ENCODE data around the gene HNRNPA2B1.
"Not testable (repeated sequence)": the region's sequence is repeated elsewhere in the genome, so short reads cannot be mapped to it uniquely, and the experiment has no call there.

HNRNPA2B1 gene

DNA sequence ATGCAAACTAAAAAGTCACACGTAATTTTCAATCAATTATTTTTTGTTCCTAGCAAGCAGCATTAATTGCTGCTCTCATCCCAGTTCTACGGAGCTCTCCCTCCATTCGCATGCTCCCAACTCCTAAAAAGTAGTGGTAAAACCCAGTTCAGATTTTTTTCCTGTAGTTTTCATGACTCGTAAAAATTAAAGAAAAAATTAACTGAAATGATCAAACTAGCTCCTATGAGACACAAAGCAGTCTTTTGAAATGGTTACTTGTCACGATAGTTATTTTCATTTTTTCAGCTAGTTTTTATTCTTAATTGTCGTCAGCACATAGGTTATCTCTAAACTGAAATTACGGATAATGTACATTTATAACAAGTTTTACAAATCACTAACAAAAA lies 1.8 kb downstream of the HNRNPA2B1 start:
- Histone ChIP-seq H3K27ac (ENCODE audit: insufficient read depth, low read length, poor library complexity, severe bottlenecking) (peak overlapping the region; percentile 99), H3K4me3 (ENCODE audit: insufficient read depth, low read depth, low read length, poor library complexity, severe bottlenecking) (peak overlapping the region; percentile 99), H3K4me1 (ENCODE audit: control insufficient read depth, insufficient read depth, low read length, poor library complexity, severe bottlenecking) (peaks cover 33% of the 10 kb centered on the region), H3K9me3 (ENCODE audit: control insufficient read depth, low read length) (no peaks in the 10 kb centered on the region), H3K27me3 (replicated peaks; ENCODE audit: control insufficient read depth, insufficient read depth, low read length, poor library complexity, severe bottlenecking) (no peaks in the 10 kb centered on the region), H3K36me3 (ENCODE audit: control insufficient read depth, insufficient read depth, low read length) (peaks cover 38% of the 10 kb centered on the region)
- DNase-seq: no peak

DNA sequence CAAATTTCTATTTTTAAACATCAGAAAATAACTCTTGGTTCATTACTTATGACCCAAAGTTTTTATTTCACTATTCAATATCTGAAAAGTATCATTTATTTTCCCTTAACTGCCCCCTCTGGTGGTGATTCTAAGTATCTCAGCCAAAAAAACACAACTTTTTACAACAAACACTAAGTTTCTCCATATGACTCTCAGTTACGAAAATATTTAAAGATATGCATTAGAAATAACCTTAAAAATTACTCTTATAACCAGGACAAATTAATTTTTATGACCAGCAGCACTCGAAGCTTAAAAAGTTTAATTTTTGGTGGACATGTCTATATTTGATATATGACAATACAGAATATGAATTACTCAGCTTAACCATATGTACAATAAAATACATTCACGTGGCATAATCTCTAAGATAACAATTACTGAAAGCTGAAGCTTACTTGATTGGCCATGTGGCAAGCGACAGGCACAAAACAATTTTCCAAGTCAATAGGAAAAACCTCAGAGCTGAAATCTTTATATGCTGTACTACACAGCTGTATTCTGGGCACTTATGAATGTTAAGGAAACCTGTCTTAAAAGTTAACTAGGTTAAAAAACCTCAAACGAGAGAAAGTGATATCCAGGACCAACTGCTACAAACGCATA lies 2.3 kb downstream of the HNRNPA2B1 start:
- Histone ChIP-seq H3K4me1 (ENCODE audit: control insufficient read depth, insufficient read depth, low read length, poor library complexity, severe bottlenecking) (peaks cover 35% of the 10 kb centered on the region), H3K36me3 (ENCODE audit: control insufficient read depth, insufficient read depth, low read length) (peaks cover 43% of the 10 kb centered on the region)

DNA sequence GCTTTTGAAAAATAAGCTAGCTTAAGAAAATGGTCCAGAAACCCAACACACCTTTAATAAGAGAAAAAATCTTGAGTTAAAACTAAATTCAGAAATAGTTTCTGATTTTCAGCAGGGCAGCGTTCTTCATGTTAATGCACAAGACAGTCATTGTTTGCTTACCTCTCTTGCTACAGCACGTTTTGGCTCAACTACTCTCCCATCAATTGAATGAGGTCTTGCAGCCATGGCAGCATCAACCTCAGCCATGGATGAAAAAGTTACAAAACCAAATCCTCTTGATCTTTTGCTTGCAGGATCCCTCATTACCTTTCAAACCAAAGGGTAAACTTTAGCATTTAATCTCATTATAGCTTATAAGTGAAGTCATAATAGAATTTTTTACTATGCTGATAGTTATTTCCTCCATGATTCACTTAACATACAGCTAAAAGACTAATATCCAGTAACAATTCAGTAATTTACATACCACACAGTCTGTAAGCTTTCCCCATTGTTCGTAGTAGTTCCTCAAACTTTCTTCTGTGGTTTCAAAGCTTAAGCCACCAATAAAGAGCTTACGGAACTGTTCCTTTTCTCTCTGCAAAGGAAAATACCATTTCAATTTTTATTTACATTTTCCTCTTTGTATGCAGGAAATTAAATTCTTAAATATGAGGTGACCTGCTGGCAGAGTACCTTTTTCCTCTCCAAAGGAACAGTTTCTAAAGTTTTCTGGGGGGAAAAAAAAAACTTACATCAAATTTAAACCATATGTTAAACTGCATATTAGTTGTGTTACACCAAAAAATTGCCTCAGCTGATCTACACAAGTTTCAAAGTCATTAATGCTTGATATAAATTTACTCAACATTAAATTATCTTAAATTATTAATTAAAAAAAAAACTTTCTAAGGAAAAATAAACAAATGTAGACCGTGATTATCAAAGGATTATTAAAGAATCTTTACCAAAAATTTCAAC lies 3.1 kb downstream of the HNRNPA2B1 start:
- Histone ChIP-seq H3K4me3 (ENCODE audit: insufficient read depth, low read depth, low read length, poor library complexity, severe bottlenecking) (peak overlapping the region; percentile 99), H3K9me3 (ENCODE audit: control insufficient read depth, low read length) (no peaks in the 10 kb centered on the region), H3K36me3 (ENCODE audit: control insufficient read depth, insufficient read depth, low read length) (peaks cover 52% of the 10 kb centered on the region), H3K4me1 (ENCODE audit: control insufficient read depth, insufficient read depth, low read length, poor library complexity, severe bottlenecking) (peaks cover 43% of the 10 kb centered on the region), H3K27me3 (replicated peaks; ENCODE audit: control insufficient read depth, insufficient read depth, low read length, poor library complexity, severe bottlenecking) (no peaks in the 10 kb centered on the region), H3K27ac (ENCODE audit: insufficient read depth, low read length, poor library complexity, severe bottlenecking) (peak overlapping the region; percentile 99)
- no peak for DNase-seq

More for the DNA sequence above, 2.3 kb downstream of the HNRNPA2B1 start:
- H3K27ac ChIP-seq (ENCODE audit: insufficient read depth, low read length, poor library complexity, severe bottlenecking): peak overlapping the region; percentile 99
- H3K9me3 ChIP-seq (ENCODE audit: control insufficient read depth, low read length): no peaks in the 10 kb centered on the region
- H3K4me3 ChIP-seq (ENCODE audit: insufficient read depth, low read depth, low read length, poor library complexity, severe bottlenecking): peak overlapping the region; percentile 99
- no peaks in the 10 kb centered on the region for H3K27me3 ChIP-seq (replicated peaks; ENCODE audit: control insufficient read depth, insufficient read depth, low read length, poor library complexity, severe bottlenecking)
- DNase-seq: no peak

DNA sequence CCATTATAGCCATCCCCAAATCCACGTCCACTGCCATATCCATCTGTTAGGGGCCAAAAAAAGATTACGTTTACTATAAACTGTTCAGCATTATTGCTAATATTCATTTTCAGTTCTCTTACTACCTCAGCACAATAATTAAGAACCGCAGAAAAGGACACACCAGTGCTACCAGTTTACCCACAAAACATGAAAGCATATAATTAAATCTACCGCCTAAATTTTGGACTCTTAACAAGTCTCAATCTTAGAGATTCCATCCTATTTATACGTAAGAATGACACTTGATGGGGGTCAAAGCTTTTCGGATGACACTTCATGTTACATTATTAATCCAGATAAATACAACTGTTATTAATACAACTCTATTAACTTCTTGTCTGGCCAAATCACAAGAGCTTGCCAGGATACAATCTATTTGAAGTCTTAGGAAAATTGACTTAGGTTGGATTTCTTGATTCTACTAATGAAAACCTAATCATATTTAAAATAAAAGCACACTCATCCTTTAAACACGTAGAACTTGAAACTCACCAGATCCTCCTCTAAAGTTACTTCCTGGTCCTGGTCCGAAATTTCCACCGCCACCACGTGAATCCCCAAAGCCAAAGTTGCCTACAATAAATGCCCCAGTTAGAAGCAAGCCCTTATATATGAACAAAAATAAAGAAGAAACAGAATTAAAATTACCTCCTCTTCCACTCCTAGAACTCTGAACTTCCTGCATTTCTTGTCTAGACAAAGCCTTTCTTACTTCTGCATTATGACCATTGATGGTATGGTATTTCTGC lies 4.5 kb downstream of the HNRNPA2B1 start:
- H3K9me3 ChIP-seq (ENCODE audit: control insufficient read depth, low read length): no peaks in the 10 kb centered on the region
- no peaks in the 10 kb centered on the region for H3K27me3 ChIP-seq (replicated peaks; ENCODE audit: control insufficient read depth, insufficient read depth, low read length, poor library complexity, severe bottlenecking)
- peaks cover 65% of the 10 kb centered on the region for H3K36me3 ChIP-seq (ENCODE audit: control insufficient read depth, insufficient read depth, low read length)
- DNase-seq: no peak
- H3K4me3 ChIP-seq (ENCODE audit: insufficient read depth, low read depth, low read length, poor library complexity, severe bottlenecking): peak overlapping the region; percentile 21
- peak overlapping the region; percentile 51 for H3K27ac ChIP-seq (ENCODE audit: insufficient read depth, low read length, poor library complexity, severe bottlenecking)
- peaks cover 47% of the 10 kb centered on the region for H3K4me1 ChIP-seq (ENCODE audit: control insufficient read depth, insufficient read depth, low read length, poor library complexity, severe bottlenecking)

DNA sequence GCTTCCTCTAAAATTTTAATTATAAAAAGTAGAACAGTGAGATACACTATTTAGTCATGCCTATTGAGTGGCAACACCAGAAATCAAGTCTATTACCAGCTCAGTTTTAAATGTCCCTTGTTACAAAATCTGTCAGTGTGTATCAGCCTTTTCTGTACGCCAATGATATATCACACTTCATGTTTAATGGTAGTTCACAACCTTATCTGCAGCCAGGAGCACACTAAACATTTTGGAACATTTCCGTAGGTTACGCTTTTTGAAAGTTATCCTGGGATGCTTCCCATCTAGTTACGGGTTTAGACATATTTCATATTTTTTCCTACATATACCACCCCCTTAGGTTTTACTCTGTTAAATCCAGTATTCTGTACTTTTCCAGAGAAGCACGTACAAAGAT lies 5.4 kb downstream of the HNRNPA2B1 start:
- peak overlapping the region; percentile 35 for H3K27ac ChIP-seq (ENCODE audit: insufficient read depth, low read length, poor library complexity, severe bottlenecking)
- H3K36me3 ChIP-seq (ENCODE audit: control insufficient read depth, insufficient read depth, low read length): peaks cover 72% of the 10 kb centered on the region
- DNase-seq: no peak
- no peaks in the 10 kb centered on the region for H3K27me3 ChIP-seq (replicated peaks; ENCODE audit: control insufficient read depth, insufficient read depth, low read length, poor library complexity, severe bottlenecking)
- peaks cover 54% of the 10 kb centered on the region for H3K4me1 ChIP-seq (ENCODE audit: control insufficient read depth, insufficient read depth, low read length, poor library complexity, severe bottlenecking)
- no peak overlapping the region for H3K4me3 ChIP-seq (ENCODE audit: insufficient read depth, low read depth, low read length, poor library complexity, severe bottlenecking)
- H3K9me3 ChIP-seq (ENCODE audit: control insufficient read depth, low read length): no peaks in the 10 kb centered on the region

DNA sequence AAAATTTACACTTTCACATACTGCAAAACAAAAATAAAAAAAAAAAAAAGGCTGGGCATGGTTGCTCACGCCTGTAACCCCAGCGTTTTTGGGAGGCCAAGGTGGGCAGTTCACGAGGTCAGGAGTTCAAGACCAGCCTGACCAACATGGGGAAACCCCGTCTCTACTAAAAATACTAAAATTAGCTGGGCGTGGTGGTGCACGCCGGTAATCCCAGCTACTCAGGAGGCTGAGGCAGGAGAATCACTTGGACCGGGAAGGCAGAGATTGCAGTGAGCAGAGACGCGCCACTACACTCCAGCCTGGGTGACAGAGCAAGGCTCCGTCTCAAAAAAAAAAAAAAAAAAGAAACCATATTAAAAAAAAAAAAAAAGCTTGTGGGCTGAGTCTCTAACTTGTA lies 5.8 kb downstream of the HNRNPA2B1 start:
- H3K27me3 ChIP-seq (replicated peaks; ENCODE audit: control insufficient read depth, insufficient read depth, low read length, poor library complexity, severe bottlenecking); H3K9me3 ChIP-seq (ENCODE audit: control insufficient read depth, low read length); H3K4me3 ChIP-seq (ENCODE audit: insufficient read depth, low read depth, low read length, poor library complexity, severe bottlenecking): not testable (repeated sequence)
- H3K27ac ChIP-seq (ENCODE audit: insufficient read depth, low read length, poor library complexity, severe bottlenecking): peak overlapping the region; percentile 35
- peaks cover 70% of the 10 kb centered on the region for H3K36me3 ChIP-seq (ENCODE audit: control insufficient read depth, insufficient read depth, low read length)
- peak in 1 of 3 donors; percentile 8 for DNase-seq
- H3K4me1 ChIP-seq (ENCODE audit: control insufficient read depth, insufficient read depth, low read length, poor library complexity, severe bottlenecking): peaks cover 54% of the 10 kb centered on the region

DNA sequence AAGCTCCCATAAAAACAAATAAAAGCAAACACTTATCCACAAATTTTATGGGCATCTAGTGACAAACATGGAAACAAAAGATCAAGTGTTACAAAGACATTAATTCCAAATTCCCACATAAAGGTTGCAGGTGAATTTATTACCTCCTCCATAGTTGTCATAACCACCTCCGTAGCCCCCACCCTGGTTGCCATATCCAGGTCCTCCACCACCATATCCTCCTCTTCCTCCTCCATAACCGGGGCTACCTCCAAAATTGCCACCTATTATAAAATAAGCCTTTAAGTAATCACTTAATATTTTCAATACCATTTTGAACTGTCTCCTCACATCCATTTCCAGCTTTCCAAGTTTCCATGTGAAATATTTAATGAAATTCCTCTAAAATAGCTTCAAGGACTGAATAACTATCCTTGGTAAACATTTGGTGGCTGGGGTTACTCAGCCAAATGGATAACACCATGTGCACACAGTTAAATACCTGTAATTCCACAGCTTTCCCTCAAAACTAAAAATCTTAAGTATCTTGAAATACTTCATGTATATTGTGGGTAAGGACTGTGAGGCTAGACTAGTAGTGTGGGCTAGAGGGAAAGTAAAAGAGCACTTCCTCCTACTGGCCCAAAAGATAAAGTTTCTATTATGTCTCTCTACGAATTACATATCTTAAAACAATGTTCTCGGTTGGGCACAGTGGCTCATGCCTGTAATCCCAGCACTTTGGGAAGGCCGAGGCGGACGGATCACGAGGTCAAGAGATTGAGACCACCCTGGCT lies 6.9 kb downstream of the HNRNPA2B1 start:
- Histone ChIP-seq H3K36me3 (ENCODE audit: control insufficient read depth, insufficient read depth, low read length) (peaks cover 79% of the 10 kb centered on the region), H3K27ac (ENCODE audit: insufficient read depth, low read length, poor library complexity, severe bottlenecking) (no peak overlapping the region), H3K4me1 (ENCODE audit: control insufficient read depth, insufficient read depth, low read length, poor library complexity, severe bottlenecking) (peaks cover 54% of the 10 kb centered on the region), H3K9me3 (ENCODE audit: control insufficient read depth, low read length) (no peaks in the 10 kb centered on the region), H3K27me3 (replicated peaks; ENCODE audit: control insufficient read depth, insufficient read depth, low read length, poor library complexity, severe bottlenecking) (no peaks in the 10 kb centered on the region), H3K4me3 (ENCODE audit: insufficient read depth, low read depth, low read length, poor library complexity, severe bottlenecking) (no peak overlapping the region)
- no peak for DNase-seq

DNA sequence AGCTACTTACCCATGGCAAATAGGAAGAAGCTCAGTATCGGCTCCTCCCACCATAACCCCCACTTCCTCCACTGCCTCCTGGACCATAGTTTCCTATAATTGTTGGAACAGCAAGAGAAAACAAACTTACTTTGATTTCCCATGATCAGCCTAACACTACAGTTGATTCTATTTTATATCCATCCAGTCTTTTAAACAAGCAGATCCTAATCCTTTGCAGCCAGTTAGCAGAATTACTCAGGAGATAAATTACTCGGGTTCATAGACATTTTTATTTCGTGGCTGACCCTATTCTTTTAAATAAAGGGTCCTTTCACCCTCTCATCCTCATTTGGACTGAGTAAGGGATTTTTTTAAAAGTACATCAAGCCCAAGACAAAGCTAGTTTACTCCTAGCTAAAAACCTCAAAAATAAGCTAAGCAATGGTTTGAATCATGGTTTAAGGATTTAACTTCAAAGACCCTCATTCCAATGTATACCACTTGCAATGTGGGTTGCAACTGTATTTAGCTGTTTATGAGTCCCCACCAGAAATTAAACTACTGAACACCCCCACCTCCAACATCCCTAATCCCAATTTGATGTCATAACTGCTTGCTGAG lies 8.0 kb downstream of the HNRNPA2B1 start:
- no peak overlapping the region for H3K27ac ChIP-seq (ENCODE audit: insufficient read depth, low read length, poor library complexity, severe bottlenecking)
- H3K27me3 ChIP-seq (replicated peaks; ENCODE audit: control insufficient read depth, insufficient read depth, low read length, poor library complexity, severe bottlenecking): no peaks in the 10 kb centered on the region
- no peak for DNase-seq
- peaks cover 82% of the 10 kb centered on the region for H3K36me3 ChIP-seq (ENCODE audit: control insufficient read depth, insufficient read depth, low read length)
- no peak overlapping the region for H3K4me3 ChIP-seq (ENCODE audit: insufficient read depth, low read depth, low read length, poor library complexity, severe bottlenecking)
- H3K4me1 ChIP-seq (ENCODE audit: control insufficient read depth, insufficient read depth, low read length, poor library complexity, severe bottlenecking): peaks cover 52% of the 10 kb centered on the region
- H3K9me3 ChIP-seq (ENCODE audit: control insufficient read depth, low read length): no peaks in the 10 kb centered on the region

DNA sequence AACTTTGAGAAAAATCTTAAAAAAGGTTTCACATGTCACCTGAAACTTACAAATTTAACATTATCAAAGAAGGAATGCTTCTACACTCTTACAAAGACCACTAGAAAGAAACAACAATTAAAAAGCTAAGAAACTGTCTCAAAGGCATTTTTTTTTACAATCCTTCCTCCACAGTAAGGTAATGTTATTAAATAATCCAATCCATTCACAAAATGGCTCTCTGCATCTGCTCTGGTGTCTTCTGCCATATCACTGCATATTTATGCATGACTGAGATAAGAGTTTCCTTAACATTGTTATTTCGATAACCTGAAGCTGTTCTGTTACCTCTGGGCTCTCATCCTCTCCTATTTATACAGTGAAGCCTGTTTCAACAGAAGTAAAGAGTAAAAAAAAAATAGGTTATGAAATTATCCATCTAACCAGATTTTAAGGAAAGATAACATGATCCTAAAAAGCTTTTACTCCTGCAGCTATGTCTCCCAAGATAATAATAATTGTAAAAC lies 8.5 kb downstream of the HNRNPA2B1 start:
- no peaks in the 10 kb centered on the region for H3K9me3 ChIP-seq (ENCODE audit: control insufficient read depth, low read length)
- peaks cover 76% of the 10 kb centered on the region for H3K36me3 ChIP-seq (ENCODE audit: control insufficient read depth, insufficient read depth, low read length)
- no peak overlapping the region for H3K4me3 ChIP-seq (ENCODE audit: insufficient read depth, low read depth, low read length, poor library complexity, severe bottlenecking)
- H3K27ac ChIP-seq (ENCODE audit: insufficient read depth, low read length, poor library complexity, severe bottlenecking): no peak overlapping the region
- no peaks in the 10 kb centered on the region for H3K27me3 ChIP-seq (replicated peaks; ENCODE audit: control insufficient read depth, insufficient read depth, low read length, poor library complexity, severe bottlenecking)
- H3K4me1 ChIP-seq (ENCODE audit: control insufficient read depth, insufficient read depth, low read length, poor library complexity, severe bottlenecking): peaks cover 46% of the 10 kb centered on the region
- no peak for DNase-seq
